GM10847 (cell line): Measurements from ENCODE around the gene SELP.

Experiments
- POLR2A ChIP-seq: IDR thresholded peaks from 2 replicates; pipeline ENCODE4 v1.6.1; 2011; ENCODE audit not compliant: insufficient read length; ENCODE audit errors: extremely low read depth

Gene SELP

DNA sequence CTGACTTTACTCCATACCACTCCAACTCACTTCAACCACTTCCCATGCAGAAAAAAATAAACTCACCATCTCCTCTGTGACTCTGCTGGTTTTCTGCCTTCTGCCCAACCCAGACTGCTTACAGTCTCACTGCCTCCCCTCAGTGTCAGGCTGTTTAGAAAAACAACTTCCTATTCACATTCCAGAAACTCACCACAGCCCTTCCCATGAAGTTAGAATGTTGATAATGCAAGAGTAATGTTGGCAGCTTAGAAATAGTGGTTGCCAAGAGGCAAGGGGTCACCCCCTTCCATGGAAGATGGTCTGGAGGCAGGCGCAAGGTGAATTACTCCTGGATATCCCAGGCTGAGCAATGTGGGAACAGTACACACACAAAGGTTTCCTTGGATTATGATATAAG lies at the start of gene SELP:
Gene SELP, minus strand, starts transcription at position 119 of the 400 bp plus-strand sequence. Its CDS starts 50 bp downstream, at position 69.
- no peak for TF ChIP-seq POLR2A

DNA sequence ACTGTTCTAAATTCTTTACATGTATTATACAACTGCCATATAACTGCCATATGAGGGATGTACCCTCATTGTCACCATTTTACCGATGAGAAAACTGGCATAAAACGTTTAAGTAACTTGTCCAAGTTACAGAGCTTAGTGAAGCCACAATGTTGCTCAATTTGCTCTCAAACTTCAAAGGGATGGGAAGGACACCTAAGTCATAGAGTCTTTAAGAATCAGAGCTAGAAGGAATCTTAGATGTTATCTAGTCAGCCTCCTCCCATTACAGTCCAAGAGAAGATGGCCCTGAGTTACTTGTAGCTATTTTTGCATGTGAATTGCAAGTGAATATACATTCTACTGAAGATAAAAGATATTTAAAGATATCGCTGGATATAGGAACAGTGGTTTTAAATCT lies 49.8 kb upstream of the SELP start:
- TF ChIP-seq POLR2A, result no peak

DNA sequence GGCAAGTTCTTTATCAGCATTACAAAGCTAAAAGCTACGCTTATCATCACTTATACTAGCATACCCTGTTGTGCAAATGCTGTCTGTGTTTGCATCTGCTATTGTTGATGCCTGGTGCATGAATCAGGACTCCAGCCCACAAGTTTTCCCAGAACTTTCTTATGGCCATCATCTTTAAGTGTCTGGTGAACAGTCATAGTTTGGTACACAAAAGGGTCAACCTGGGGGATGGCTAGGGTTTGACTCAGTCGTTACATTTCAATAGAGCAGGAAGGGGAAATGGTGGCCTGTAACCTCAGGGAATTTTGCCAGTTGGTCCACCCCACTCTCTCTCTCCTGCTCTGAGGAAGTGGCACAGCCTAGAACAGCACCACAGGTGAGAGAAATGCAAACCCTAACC lies 46.1 kb upstream of the SELP start:
- no peak for TF ChIP-seq POLR2A

DNA sequence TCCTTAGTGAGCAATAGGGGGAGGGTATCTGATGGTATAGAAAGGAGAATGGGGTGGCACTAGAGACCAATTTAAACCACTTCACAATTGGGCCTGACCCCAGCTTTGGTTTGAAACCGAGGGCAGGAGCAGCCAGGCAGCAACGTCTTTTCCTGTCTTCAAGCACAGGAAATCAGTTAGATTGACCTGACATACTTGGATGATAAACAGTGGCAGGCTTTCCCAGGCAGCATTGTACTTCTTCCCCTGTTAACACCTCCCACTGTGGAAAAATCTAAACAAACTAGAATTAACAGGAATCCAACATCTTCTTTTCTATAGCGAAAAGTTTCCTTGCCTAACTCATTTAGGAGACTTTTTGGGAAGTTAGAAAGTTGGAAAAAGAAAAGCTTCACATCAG lies 40.9 kb upstream of the SELP start:
- no peak for TF ChIP-seq POLR2A

DNA sequence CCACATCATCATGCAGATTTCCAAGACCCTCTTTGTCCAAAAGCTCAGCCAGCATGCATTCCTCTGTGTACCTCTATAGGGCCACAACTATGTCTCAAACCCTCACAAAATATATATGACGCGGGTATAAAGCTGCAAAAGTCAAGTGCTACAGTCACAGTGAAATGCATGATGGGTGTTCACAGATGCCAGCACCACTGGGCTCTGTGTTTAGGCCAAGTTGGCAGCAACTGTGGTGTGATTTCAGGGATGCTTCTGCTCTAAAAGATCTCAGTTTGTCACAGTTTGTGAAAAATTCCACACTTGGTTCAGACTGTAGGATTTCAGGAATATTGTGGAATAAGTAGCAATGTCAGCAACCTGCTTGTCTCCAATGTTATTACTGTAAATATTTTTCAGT lies 23.9 kb upstream of the SELP start:
- TF ChIP-seq POLR2A, result no peak

DNA sequence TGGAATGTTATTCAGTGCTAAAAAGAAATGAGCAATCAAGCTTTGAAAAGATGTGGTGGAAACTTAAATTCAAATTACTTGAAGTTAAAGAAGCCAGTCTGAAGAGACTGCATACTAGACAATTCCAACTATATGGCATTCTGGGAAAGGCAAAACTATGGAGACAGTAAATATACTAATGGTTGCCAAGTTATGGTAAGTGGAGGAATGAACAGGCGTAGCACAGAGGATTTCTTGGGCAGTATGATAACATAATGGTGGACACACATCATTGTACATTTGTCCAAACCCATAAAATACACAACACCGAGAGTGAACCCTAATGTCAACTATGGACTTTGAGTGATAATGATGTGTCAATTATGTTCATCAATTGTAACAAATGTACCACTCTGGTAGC lies 21.1 kb upstream of the SELP start:
- TF ChIP-seq POLR2A, result no peak

DNA sequence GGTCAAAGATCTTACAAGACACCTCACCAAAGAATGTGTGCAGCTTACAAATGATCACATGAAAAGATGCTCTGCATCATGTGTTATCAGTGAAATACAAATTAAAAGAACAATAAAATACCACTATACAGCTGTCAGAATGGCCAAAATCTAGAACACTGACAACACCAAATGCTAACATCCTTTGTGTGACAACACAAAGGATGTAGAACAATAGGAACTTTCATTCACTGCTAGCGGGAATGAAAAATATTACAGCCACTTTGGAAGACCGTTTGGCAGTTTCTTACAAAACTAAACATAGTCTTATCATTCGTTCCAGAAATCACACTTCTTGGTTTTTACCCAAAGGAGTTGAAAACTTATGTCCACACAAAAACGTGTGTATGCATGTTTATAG lies 20.6 kb upstream of the SELP start:
- no peak for TF ChIP-seq POLR2A

DNA sequence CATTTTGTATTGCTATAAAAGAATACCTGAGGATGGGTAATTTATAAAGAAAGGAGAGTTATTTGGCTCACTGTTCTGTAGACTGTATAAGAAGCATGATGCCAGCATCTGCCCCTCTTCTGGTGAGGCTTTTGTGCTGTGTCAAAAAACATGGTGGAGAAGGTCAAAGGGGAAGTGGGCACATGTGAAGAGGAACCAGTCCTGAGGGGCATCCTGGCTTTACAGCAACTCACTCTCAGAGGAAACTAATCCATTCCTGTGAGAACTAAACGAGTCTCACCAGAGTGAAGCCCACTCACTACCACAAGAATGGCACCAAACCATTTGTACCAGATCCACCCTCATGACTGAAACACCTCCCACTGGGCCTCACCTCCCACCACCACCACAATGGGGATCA lies 18.8 kb upstream of the SELP start:
- no peak for TF ChIP-seq POLR2A

DNA sequence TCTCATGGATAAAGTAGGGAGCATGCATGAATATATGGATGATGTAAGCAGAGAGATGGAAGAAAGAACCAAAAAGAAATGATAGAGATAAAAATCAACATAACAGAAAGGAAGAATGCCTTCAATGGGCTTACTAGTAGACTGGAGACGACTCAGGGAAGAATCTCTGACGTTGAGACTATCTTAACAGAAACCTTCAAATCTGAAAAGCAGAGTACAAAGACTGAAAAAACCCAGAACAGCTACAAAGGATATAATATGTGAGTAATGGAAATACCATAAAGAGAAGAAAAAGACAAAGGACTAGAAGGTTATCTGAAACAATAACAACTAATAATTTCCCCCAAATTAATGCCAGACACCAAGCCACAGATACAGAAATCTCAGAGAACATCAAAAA lies 18.3 kb upstream of the SELP start:
- no peak for TF ChIP-seq POLR2A

DNA sequence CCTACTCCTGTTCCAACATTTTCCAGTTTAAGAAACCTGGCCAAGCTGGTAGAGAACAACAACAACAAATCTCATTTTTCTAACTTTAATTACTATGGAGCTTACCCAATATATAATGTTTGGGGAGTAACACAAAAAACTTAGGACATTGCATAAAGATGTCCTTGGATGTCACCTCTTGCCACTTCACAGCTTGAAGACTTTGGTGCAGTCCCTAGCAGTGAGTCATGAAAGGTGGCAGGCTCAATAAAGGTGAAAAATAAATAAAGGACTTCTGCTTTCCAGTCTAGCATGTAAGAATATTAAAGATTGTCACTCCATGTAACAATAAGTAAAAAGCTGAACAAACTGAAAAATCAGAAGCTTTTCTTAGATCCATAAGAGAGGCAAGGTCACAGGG lies 17.6 kb upstream of the SELP start:
- no peak for TF ChIP-seq POLR2A

DNA sequence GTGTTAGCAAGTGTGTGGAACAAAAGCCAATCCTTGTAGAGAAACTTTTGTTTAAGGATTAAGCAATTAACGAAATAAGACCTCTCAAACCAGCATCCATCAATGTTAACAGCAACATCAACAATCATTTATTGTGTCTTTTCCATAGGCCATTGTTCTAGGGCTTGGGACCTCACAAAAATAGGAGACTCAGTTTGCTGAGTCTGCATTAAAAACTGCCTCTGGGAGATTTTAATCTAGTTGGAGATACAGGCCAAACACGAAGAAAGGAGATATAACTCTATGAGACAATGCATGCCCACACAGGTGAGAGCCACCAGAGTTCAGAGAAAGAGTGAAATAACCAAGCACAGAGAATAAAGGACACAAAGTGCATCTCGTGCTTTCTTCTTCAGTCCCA lies 14.4 kb upstream of the SELP start:
- TF ChIP-seq POLR2A, result no peak

DNA sequence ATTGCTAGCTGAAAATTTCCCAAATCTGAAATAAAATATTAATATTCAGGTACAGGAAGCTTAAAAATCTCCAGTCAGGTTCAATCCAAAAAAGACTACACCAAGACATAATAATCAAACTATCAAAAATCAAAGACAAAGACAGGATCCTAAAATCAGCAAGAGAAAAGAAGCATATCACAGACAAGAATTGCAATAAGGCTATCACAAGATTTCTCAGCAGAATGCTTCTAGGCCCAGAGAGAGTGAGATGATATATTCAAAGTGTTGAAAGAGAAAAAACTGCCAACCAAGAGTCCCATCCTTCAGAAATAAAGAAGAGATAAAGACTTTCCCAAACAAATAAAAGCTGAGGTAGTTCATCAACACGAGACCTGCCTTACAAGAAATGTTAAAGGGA lies 5.0 kb upstream of the SELP start:
- TF ChIP-seq POLR2A, result no peak

DNA sequence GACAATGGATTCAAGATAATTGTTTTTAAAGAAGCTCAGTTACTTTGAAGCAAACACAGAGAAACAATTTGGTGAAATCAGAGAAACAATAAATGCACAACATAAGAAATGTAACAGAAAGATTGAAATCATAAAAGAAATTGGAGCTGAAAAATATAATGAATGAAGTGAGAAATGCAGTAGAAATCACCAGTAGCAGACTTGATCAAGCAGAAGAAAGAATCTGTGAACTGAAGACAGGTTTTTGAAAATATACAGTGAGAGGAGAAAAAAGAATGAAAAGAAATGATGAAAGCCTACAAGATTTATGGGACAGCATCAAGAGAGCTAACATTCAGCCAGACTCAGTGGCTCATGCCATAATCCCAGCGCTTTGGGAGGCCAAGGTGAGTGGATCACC lies 4.2 kb upstream of the SELP start:
- TF ChIP-seq POLR2A, result no peak

DNA sequence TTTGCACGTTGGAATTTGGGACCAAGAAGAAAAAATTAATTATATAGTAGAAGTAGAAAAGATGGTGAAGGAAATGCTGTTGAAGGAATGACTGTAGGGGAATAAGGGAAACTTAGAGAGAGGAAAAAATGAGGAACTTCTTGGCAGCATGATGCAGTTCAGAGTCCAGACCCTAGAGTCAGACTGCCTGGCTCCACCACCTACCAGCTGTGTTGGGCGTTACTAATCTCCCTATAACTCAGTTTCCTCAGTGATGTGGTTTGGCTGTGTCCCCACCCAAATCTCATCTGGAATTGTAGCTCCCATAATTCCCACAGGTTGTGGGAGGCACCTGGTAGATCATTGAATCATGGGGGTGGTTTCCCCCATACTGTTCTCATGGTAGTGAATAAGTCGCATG lies 1.3 kb upstream of the SELP start:
- TF ChIP-seq POLR2A, result no peak

DNA sequence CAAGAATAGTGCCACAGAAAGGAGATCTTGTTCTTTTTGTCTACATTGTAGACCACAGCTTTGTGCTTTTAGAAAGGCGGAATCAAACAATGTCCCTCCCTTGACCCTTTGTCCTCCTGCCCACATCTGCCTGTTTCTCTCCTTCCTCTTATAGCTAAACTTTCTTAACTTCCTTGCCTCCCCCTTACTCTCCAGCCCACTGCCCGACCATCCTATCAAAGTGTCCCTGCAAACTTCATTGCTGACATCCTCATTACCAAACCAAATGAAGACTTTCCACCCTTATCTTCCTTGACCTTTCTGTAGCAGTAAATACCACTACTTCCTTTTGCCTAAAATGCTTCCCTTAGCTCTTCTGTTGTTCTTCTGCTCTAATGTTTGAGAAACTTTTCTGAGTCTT lies 5.0 kb downstream of the SELP start:
- no peak for TF ChIP-seq POLR2A

DNA sequence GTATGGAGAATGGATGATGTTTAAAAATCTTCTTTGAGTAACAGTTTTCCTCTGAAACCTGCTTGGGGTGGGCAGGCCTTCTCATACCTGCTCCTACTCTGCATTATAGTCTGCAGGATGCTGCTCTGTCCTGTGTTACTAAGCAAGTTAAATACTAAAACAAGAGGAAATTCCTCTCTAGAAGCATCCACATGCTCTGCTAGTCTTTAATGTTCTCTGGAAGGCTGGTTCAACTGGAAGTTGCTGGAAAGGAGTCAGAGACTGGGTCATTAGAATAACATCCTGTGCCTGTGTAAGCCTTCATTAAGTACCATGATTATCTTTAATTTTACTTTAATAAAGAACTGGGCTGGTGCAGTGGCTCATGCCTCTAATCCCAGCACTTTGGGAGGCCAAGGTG lies 5.8 kb downstream of the SELP start:
- no peak for TF ChIP-seq POLR2A

DNA sequence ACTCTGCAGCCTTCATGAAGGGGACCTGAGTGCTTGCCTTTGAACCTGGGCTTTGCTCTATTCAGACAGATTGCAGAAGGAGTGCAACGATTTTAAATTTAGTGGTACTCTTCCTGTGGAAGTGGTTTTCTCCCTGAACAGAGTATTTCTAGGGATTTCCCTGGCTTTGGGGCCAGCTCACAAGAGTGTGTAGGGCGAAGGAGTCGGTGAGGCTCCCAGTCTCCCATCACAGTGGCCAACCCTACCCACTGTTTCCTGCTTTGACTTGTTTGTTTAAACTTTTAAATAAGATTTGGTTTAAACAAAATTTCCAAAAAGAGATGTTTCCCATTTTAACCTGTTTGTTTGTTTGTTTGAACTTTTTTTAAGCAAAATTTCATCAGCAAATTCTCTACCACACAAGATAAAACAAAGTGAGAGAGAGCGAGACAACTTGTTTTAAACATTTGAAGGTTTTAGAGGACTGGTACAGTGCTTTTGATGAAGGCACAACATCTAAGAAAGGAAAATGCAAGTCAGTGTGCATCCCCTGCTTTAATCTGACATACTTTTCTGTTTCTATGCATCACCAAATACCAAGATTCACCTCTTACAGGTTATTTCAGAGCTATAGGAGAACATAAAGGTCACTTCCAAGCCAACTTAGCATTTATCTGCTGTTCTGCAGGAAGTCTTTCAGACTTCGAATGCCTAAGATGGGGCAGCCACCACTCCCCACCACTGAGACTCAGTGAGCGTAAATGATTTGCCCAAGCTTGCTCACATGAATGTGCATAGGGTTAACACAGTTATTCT lies 6.6 kb downstream of the SELP start:
- TF ChIP-seq POLR2A, result no peak
